Measurements from ENCODE around the gene ZNF283. TPM values are rescaled to one million over a fixed set of nuclear protein-coding genes. Genes with fewer than 3 reads are reported as not detected.

The ZNF283 gene
- 10 to 100 TPM; 12.0 to 22.0 (median 15.3) TPM for polyA plus RNA-seq (ENCODE audit: insufficient read length in 4 of 4)

GRCh38 chr19:43826787-43827754, at the start of gene ZNF283:
Gene ZNF283 (plus strand): TSS chr19:43827321. CDS start chr19:43833505, 6,184 bp downstream.
- DNase-seq (ENCODE audit: low read depth in 4 of 4, low spot score in 2 of 4) = peak; percentile 57 to 89 (median 72)

- DNase-seq (ENCODE audit: low read depth in 4 of 4, low spot score in 2 of 4) = no peak
Measured at GRCh38 chr19:43778651-43779050, 48.5 kb upstream of the ZNF283 start.

DNA sequence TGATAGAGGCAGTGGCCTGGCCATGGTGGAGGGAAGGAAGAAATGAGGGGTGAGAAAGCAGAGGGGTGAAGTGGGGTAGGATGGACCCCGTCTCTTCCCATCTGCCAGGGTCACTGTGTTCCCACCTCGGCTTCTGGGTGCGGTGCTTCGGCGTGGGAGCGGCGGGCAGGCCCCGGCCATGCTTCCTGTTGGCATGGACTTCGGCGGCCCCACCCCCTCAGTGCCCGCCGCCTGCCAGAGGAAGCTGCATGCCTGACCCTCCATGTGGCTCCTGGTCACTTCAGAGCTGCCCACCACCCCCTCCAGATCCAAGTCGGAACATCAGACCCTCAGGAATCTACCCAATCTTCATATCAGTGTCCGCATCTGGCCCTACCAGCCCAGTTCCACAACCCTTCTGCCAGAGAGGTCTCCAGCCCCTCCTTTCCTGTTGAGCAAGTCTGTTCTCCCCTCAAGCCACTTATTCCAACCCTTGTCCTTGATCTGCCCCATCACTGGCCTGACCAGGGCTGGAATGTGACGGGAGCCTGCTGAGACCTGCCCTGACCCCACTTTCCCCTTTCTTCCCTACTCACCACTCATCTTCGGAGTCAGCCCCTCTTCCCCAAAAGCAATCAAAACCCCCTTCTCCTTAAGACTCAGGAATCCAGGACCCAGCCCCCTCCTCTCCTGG, 47.8 kb upstream of the ZNF283 start:
- DNase-seq (ENCODE audit: low read depth in 4 of 4, low spot score in 2 of 4) = no peak

- no peak for DNase-seq (ENCODE audit: low read depth in 4 of 4, low spot score in 2 of 4)
Measured at GRCh38 chr19:43779820-43780219, 47.3 kb upstream of the ZNF283 start.

DNA sequence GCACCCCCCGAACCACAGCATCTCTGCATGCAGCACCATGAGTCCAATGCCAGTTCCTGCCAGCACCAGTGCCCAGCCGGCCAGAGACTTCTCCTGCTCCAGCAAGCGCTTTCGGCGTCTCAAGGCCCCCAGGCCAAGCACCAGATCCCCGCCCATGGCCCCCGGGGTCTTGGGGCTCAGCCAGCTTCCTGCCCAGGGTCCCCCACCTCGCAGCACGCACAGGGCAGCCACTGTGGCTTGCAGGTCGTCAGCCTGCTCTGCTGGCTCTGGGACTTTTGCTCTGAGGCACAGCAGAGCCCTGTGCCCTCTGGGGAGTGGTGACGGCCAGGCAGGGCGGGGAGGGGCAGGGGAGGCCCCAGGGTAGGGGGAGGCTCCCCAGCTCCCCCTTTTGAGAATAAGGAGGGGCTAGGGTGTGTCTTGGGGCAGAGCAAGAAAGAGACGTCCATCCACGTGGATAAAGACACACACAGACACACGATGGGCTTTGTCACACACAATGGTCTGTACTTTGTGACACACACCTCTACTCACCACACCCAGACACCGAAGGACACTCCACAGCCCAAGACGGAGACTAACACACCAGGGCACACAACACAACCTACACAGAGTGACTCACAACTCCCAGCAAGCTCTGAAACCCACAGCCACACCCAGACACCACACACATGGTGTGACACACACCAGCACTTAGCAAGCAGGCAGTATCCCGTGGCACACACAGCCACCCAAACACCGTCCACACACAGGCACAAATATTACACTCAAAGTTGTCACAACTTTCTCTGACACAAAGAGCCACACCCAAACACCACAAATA, 46.2 kb upstream of the ZNF283 start, which contains the start of gene KCNN4:
Gene KCNN4 (minus strand): TSS at position 268 of the 820 bp plus-strand sequence. CDS start 112 bp downstream, at position 156.
- no peak for DNase-seq (ENCODE audit: low read depth in 4 of 4, low spot score in 2 of 4)

GRCh38 chr19:43781630-43782310, 45.4 kb upstream of the ZNF283 start:
- no peak for DNase-seq (ENCODE audit: low read depth in 4 of 4, low spot score in 2 of 4)

- DNase-seq (ENCODE audit: low read depth in 4 of 4, low spot score in 2 of 4) = no peak
Measured at GRCh38 chr19:43782311-43782660, 44.8 kb upstream of the ZNF283 start.

GRCh38 chr19:43782689-43783231, 44.4 kb upstream of the ZNF283 start:
- no peak for DNase-seq (ENCODE audit: low read depth in 4 of 4, low spot score in 2 of 4)

GRCh38 chr19:43783636-43784035, 43.5 kb upstream of the ZNF283 start:
- DNase-seq (ENCODE audit: low read depth in 4 of 4, low spot score in 2 of 4) = no peak

GRCh38 chr19:43784241-43784980, 42.7 kb upstream of the ZNF283 start:
- DNase-seq (ENCODE audit: low read depth in 4 of 4, low spot score in 2 of 4) = no peak

- DNase-seq (ENCODE audit: low read depth in 4 of 4, low spot score in 2 of 4) = no peak
Measured at GRCh38 chr19:43784981-43785808, 41.9 kb upstream of the ZNF283 start.

GRCh38 chr19:43786665-43787064, 40.5 kb upstream of the ZNF283 start:
- no peak for DNase-seq (ENCODE audit: low read depth in 4 of 4, low spot score in 2 of 4)

DNA sequence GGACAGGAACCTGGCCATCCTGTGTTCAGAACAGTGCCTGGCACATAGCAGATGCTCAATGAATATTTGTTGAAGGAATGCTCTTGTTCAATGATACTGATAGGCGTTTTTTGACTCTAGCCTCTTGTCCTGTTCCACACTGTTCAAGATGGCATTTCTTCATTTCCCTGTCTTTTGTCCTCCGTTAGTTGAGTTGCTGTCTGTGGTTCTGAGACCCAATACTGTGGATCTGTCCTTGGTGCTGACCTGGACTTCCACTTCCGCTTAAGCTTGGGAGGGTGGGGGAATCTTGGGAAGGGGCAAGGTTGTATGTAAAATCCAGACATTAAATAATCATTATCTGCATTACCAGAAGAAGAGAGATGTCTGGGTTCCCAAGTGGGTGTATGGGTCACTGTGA, 38.1 kb upstream of the ZNF283 start:
- no peak for DNase-seq (ENCODE audit: low read depth in 4 of 4, low spot score in 2 of 4)

- no peak for DNase-seq (ENCODE audit: low read depth in 4 of 4, low spot score in 2 of 4)
Measured at GRCh38 chr19:43790587-43790986, 36.5 kb upstream of the ZNF283 start.

GRCh38 chr19:43797118-43797517, 30.0 kb upstream of the ZNF283 start:
- DNase-seq (ENCODE audit: low read depth in 4 of 4, low spot score in 2 of 4) = no peak

GRCh38 chr19:43797556-43797955, 29.6 kb upstream of the ZNF283 start:
- no peak for DNase-seq (ENCODE audit: low read depth in 4 of 4, low spot score in 2 of 4)

GRCh38 chr19:43798026-43798545, 29.0 kb upstream of the ZNF283 start:
- no peak for DNase-seq (ENCODE audit: low read depth in 4 of 4, low spot score in 2 of 4)
